Body of pancreas (tissue), 4 donors: Measurements from ENCODE around the gene TOMM34. TPM values are rescaled to one million over a fixed set of nuclear protein-coding genes. Genes with fewer than 3 reads are reported as not detected.

Source experiments
- ATAC-seq: fragments of 150-250 bp; one replicate; pipeline ENCODE4 v1.9.1; 2016
- DNase-seq, 4 donors: peaks; one replicate each; pipeline ENCODE4 v3.0.0-alpha.2; 2019
- H3K27ac ChIP-seq, 4 donors: fragments of 200-600 bp; sonication (generic); 1 replicate in 3 of 4; 2 replicates in 1 of 4; pipeline versions ENCODE4 v1.5.1 to v1.6.1; 2016 to 2019; ENCODE audit warnings: mild to moderate bottlenecking in 1 of 4, mixed read lengths in 1 of 4, moderate library complexity in 1 of 4
- H3K27me3 ChIP-seq, 2 donors: fragments of 200-600 bp; sonication (generic); one replicate each; pipeline ENCODE4 v1.6.0; 2016; ENCODE audit warnings: mild to moderate bottlenecking in 1 of 2
- H3K36me3 ChIP-seq, 2 donors: fragments of 200-600 bp; sonication (generic); replicated peaks in 1 of 2; 2 replicates each; pipeline ENCODE4 v1.5.1; 2016; ENCODE audit warnings: low read depth in 2 of 2; ENCODE audit not compliant: insufficient read depth in 1 of 2
- H3K4me1 ChIP-seq: fragments of 200-600 bp; sonication (generic); one replicate; pipeline ENCODE4 v1.6.0; 2016
- H3K4me3 ChIP-seq, 2 donors: fragments of 200-600 bp; sonication (generic); 1 replicate in 1 of 2; 2 replicates in 1 of 2; pipeline ENCODE4 v1.5.1; 2016 to 2019
- H3K9me3 ChIP-seq, 3 donors: fragments of 200-600 bp; sonication (generic); 1 replicate in 2 of 3; 2 replicates in 1 of 3; pipeline ENCODE4 v1.5.1; 2016
- POLR2A ChIP-seq, 3 donors: fragments of 450-650 bp; IDR thresholded peaks; one replicate each; pipeline ENCODE4 v1.6.1; 2016; ENCODE audit warnings: antibody characterized with exemption in 3 of 3, mild to moderate bottlenecking in 2 of 3
- WGBS, 2 donors: methylation state at CpG; one replicate each; pipeline ENCODE4 v1.1.5; 2017; 5-methylcytosine and 5-hydroxymethylcytosine counted together
- intact Hi-C: fragments of 100-400 bp; cut with DNase I; formaldehyde crosslinking; loops from one replicate; pipeline ENCODE4 v1.15.1; 2023
- total RNA-seq, 2 donors: library from RNA; depleted of rRNA; stranded (reverse); fragments of >200 nt; gene quantifications; one replicate each; pipeline ENCODE4 v1.1.0, GENCODE V29; 2016
- TF ChIP-seq, protein P1 (sequence below), 7 experiments: fragments of 450-650 bp in 4 of 7; fragments of 200-600 bp in 3 of 7; sonication (generic) in 3 of 7; IDR thresholded peaks; one replicate each; pipeline ENCODE4 v1.5.1; 2016 to 2019; ENCODE audit warnings: antibody characterized with exemption in 7 of 7

The TOMM34 gene, protein sequence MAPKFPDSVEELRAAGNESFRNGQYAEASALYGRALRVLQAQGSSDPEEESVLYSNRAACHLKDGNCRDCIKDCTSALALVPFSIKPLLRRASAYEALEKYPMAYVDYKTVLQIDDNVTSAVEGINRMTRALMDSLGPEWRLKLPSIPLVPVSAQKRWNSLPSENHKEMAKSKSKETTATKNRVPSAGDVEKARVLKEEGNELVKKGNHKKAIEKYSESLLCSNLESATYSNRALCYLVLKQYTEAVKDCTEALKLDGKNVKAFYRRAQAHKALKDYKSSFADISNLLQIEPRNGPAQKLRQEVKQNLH
- total RNA-seq, result 10 to 100 TPM in 1 of 2 donors, 1 to 10 TPM in 1; 2.6 to 13.0 TPM

DNA sequence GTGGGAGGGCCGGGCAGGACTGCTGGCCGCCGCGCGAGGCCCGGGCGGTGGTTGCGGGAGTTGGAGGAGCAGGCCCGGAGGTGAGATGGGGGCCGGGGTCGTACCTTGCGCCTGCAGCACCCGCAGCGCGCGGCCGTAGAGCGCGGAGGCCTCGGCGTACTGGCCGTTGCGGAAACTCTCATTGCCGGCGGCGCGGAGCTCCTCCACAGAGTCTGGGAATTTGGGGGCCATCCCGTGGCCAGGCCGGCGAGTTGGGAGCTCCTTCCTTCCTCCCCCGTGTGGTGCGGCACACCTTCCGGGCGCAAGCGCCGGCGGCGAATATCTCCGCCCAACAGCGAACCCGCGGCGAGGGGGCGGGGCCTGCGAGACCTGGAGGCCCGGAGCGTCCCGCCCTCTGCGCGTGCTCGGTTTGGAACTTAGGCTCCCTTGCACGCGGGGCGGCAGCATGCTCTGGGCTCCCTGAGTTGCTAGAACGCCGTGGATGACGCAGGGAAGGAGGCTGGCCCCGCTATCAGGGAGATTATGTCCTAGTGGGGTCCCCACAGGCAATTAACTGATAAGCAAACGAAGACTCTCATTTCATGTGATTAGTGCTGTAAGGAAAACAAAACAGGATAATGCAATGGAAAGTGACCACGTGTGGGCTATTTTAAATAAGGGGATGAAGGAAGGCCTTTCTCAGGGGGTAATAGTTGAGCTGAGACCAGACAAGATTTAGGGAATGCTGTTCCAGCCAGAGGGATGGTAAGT, at the start of gene TOMM34:
Gene TOMM34 (minus strand): TSS at position 295 of the 750 bp plus-strand sequence. CDS start 64 bp downstream, at position 231.
- DNase-seq (peak; percentile 96 to 98 (median 96)), ATAC-seq (peak; percentile 99)
- H3K27ac ChIP-seq, result peak within 1 kb of the TSS; percentile 69 to 82 (median 70)
- peaks cover 0 to 6% of the 10 kb centered on the region in 2 donors for H3K36me3 ChIP-seq
- peak within 1 kb of the TSS; percentile 79 to 94 for H3K4me3 ChIP-seq
- H3K27me3 ChIP-seq, result no peaks in the 10 kb centered on the region
- intact Hi-C loops, result no loop called here
- TF ChIP-seq, protein P1, sequence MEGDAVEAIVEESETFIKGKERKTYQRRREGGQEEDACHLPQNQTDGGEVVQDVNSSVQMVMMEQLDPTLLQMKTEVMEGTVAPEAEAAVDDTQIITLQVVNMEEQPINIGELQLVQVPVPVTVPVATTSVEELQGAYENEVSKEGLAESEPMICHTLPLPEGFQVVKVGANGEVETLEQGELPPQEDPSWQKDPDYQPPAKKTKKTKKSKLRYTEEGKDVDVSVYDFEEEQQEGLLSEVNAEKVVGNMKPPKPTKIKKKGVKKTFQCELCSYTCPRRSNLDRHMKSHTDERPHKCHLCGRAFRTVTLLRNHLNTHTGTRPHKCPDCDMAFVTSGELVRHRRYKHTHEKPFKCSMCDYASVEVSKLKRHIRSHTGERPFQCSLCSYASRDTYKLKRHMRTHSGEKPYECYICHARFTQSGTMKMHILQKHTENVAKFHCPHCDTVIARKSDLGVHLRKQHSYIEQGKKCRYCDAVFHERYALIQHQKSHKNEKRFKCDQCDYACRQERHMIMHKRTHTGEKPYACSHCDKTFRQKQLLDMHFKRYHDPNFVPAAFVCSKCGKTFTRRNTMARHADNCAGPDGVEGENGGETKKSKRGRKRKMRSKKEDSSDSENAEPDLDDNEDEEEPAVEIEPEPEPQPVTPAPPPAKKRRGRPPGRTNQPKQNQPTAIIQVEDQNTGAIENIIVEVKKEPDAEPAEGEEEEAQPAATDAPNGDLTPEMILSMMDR (IDR thresholded peaks at IDR 0.05), result peak in 3 of 7 experiments; percentile 7 to 26 (median 19)
- TF ChIP-seq POLR2A (IDR thresholded peaks at IDR 0.05), result peak; percentile 73 to 84 (median 83)
- H3K4me1 ChIP-seq, result peaks cover 19% of the 10 kb centered on the region
- no peaks in the 10 kb centered on the region for H3K9me3 ChIP-seq
- WGBS, 2 donors, result 0% methylated on average over 52 to 60 of the region's 60 CpGs

DNA sequence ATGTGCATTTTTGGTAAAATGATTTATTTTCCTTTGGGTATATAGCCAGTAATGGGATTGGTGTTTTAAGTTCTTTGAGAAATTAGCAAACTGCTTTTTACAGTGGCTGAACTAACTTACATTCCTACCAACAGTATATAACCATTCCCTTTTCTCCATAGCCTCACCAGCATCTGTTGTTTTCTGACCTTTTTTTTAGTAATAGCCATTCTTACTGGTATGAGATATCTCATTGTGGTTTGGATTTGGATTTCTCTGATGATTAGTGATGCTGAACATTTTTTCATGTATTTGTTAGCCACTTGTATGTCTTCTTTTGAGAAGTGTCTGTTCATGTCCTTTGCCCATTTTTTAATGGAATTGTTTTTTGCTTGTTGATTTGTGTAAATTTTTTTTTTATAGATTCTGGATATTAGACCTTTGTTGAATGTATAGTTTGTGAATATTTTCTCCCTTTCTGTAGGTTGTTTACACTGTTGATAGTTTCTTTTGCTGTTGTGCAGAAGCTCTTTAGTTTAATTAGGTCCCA, 48.4 kb upstream of the TOMM34 start:
- no peak overlapping the region for H3K4me3 ChIP-seq
- no peaks in the 10 kb centered on the region for H3K4me1 ChIP-seq
- H3K9me3 ChIP-seq, result no peaks in the 10 kb centered on the region
- H3K27ac ChIP-seq, result no peak overlapping the region
- H3K27me3 ChIP-seq, result no peaks in the 10 kb centered on the region
- no peak for DNase-seq
- intact Hi-C loops, result no loop called here
- H3K36me3 ChIP-seq, result peaks cover 0 to 4% of the 10 kb centered on the region in 2 donors
- no peak for ATAC-seq
- no peak for TF ChIP-seq POLR2A (IDR thresholded peaks at IDR 0.05)
- TF ChIP-seq, protein P1 (IDR thresholded peaks at IDR 0.05), result no peak

DNA sequence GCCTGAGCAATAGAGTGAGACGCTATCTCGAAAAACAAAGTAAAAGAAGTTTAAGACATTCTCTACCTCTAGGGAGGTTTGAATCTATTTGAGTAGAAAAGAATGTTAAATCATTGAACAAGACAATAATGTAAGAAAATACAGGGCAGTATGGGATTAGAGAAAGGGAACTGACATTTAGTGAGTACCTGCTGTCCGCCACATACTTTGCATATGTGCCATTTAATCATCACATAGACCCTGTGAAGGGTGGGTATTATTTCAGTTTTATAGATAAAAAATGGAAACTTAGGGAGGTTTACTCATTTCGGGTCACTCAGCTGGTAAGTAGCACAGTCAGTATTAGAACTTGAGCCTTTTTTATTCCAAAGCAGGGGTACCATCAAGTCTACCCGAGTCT, 37.5 kb upstream of the TOMM34 start:
- intact Hi-C loops, result no loop called here
- H3K9me3 ChIP-seq, result no peaks in the 10 kb centered on the region
- WGBS, 2 donors, result 95 to 96% methylated on average over 5 of the region's 5 CpGs
- DNase-seq, result no peak
- ATAC-seq, result no peak
- peaks cover 0 to 13% of the 10 kb centered on the region in 2 donors for H3K36me3 ChIP-seq
- no peak overlapping the region for H3K4me3 ChIP-seq
- TF ChIP-seq POLR2A (IDR thresholded peaks at IDR 0.05), result no peak
- TF ChIP-seq, protein P1 (IDR thresholded peaks at IDR 0.05), result no peak
- H3K27ac ChIP-seq, result no peak overlapping the region
- no peaks in the 10 kb centered on the region for H3K27me3 ChIP-seq
- H3K4me1 ChIP-seq, result no peaks in the 10 kb centered on the region

DNA sequence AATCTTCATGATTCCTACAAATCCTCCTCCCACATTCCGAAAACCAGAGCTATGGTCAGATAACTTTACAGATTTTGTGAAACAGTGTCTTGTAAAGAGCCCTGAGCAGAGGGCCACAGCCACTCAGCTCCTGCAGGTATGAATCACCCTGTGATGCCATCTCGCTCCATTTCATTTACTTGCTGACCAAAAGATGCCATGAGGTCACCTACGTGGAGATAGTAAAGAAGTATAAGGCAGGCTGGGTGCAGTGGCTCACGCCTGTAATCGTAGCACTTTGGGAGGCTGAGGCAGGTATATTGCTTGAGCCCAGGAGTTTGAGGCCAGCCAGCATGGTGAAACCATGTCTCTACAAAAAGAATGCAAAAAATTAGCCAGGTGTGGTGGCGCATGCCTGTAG, 37.0 kb upstream of the TOMM34 start:
- Histone ChIP-seq H3K4me3 (no peak overlapping the region), H3K27me3 (no peaks in the 10 kb centered on the region), H3K27ac (no peak overlapping the region), H3K36me3 (peaks cover 0 to 13% of the 10 kb centered on the region in 2 donors), H3K4me1 (no peaks in the 10 kb centered on the region), H3K9me3 (no peaks in the 10 kb centered on the region)
- ATAC-seq (no peak), DNase-seq (no peak)
- TF ChIP-seq, protein P1 (IDR thresholded peaks at IDR 0.05), result no peak
- no peak for TF ChIP-seq POLR2A (IDR thresholded peaks at IDR 0.05)
- WGBS, 2 donors, result 94 to 96% methylated on average over 6 of the region's 6 CpGs
- intact Hi-C loops, result no loop called here
